Thyroid gland (tissue), 4 donors: ENCODE measurements around the gene SH3RF3.

Experiments used
- POLR2A ChIP-seq, 2 donors: fragments of 450-650 bp; IDR thresholded peaks; one replicate each; pipeline ENCODE4 v1.6.1; 2017; ENCODE audit warnings: antibody characterized with exemption in 2 of 2, mild to moderate bottlenecking in 2 of 2, moderate library complexity in 1 of 2
- TF ChIP-seq, protein P1 (sequence below), 6 experiments: fragments of 200-600 bp in 3 of 6; fragments of 450-650 bp in 3 of 6; sonication (generic) in 3 of 6; IDR thresholded peaks; one replicate each; pipeline ENCODE4 v1.5.1; 2016 to 2019; ENCODE audit warnings: antibody characterized with exemption in 6 of 6, mild to moderate bottlenecking in 2 of 6, inconsistent platforms in 1 of 6, moderate library complexity in 1 of 6

DNA sequence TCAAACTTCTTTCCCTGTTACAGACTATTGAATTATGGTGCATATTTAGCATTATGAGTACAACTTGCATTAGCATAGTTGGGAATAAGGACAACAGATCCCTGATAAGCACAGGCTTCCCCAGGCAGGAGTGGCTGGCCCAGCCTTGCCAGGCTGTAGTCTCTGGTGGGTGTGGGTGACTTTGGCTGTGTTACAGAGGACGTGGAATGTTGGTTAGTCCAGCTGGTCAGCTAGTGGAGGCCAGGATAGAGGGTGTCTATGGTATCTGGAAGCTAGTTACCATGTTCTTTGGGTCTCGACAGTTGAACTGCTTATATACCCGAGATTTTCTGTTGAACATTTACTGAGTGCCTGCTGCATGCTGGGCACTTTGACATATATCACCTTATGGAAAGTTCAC is 4.7 kb downstream of the SH3RF3 start:
- TF ChIP-seq, protein P1, sequence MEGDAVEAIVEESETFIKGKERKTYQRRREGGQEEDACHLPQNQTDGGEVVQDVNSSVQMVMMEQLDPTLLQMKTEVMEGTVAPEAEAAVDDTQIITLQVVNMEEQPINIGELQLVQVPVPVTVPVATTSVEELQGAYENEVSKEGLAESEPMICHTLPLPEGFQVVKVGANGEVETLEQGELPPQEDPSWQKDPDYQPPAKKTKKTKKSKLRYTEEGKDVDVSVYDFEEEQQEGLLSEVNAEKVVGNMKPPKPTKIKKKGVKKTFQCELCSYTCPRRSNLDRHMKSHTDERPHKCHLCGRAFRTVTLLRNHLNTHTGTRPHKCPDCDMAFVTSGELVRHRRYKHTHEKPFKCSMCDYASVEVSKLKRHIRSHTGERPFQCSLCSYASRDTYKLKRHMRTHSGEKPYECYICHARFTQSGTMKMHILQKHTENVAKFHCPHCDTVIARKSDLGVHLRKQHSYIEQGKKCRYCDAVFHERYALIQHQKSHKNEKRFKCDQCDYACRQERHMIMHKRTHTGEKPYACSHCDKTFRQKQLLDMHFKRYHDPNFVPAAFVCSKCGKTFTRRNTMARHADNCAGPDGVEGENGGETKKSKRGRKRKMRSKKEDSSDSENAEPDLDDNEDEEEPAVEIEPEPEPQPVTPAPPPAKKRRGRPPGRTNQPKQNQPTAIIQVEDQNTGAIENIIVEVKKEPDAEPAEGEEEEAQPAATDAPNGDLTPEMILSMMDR (IDR thresholded peaks at IDR 0.05): no peak
- no peak for TF ChIP-seq POLR2A (IDR thresholded peaks at IDR 0.05)
